Peyer's patch (tissue), 4 donors: ENCODE measurements around the gene UGT1A7. TPM values are rescaled to one million over a fixed set of nuclear protein-coding genes. Genes with fewer than 3 reads are reported as not detected.

Experiments used
- DNase-seq, 3 donors: peaks; one replicate each; pipeline ENCODE4 v3.0.0-alpha.2; 2017 to 2019
- H3K27ac ChIP-seq, 4 donors: fragments of 200-600 bp; sonication (generic); one replicate each; pipeline ENCODE4 v1.5.1; 2016 to 2019
- H3K27me3 ChIP-seq, 2 donors: fragments of 200-600 bp; sonication (generic); one replicate each; pipeline ENCODE4 v1.5.1; 2019
- H3K36me3 ChIP-seq, 3 donors: fragments of 200-600 bp; sonication (generic); one replicate each; pipeline ENCODE4 v1.5.1; 2016 to 2019
- H3K4me1 ChIP-seq, 4 donors: fragments of 200-600 bp; sonication (generic); one replicate each; pipeline ENCODE4 v1.5.1; 2016 to 2019
- H3K4me3 ChIP-seq, 4 donors: fragments of 200-600 bp; sonication (generic); 1 replicate in 3 of 4; 2 replicates in 1 of 4; pipeline ENCODE4 v1.5.1; 2016 to 2019; ENCODE audit warnings: mild to moderate bottlenecking in 1 of 4
- H3K9me3 ChIP-seq, 4 donors: fragments of 200-600 bp; sonication (generic); one replicate each; pipeline ENCODE4 v1.5.1; 2016 to 2019; ENCODE audit warnings: mild to moderate bottlenecking in 1 of 4
- CTCF ChIP-seq, 6 experiments: fragments of 450-650 bp in 4 of 6; fragments of 200-600 bp in 2 of 6; sonication (generic) in 1 of 6; IDR thresholded peaks; one replicate each; pipeline ENCODE4 v1.5.1; 2017 to 2019; ENCODE audit warnings: antibody characterized with exemption in 6 of 6, mild to moderate bottlenecking in 3 of 6, moderate library complexity in 1 of 6
- POLR2A ChIP-seq, 2 donors: fragments of 450-650 bp; IDR thresholded peaks; one replicate each; pipeline ENCODE4 v1.5.1; 2017; ENCODE audit warnings: antibody characterized with exemption in 2 of 2, mild to moderate bottlenecking in 2 of 2, moderate library complexity in 2 of 2
- total RNA-seq, 4 donors: library from RNA; depleted of rRNA; stranded (reverse); fragments of >200 nt; gene quantifications; one replicate each; pipeline ENCODE4 v1.1.0, GENCODE V29; 2016

Gene UGT1A7
- total RNA-seq, 4 donors from 2014 or later: 8.3 to 33.9 (median 25.0) TPM

- no peak for TF ChIP-seq POLR2A (IDR thresholded peaks at IDR 0.05)
- no peak for TF ChIP-seq CTCF (IDR thresholded peaks at IDR 0.05)
- Histone ChIP-seq H3K4me1 (no peaks in the 10 kb centered on the region), H3K4me3 (no peak overlapping the region), H3K27me3 (no peaks in the 10 kb centered on the region), H3K27ac (no peak overlapping the region), H3K36me3 (no peaks in the 10 kb centered on the region), H3K9me3 (no peaks in the 10 kb centered on the region)
- DNase-seq: no peak
Measured at GRCh38 chr2:233779722-233780121, 98.0 kb downstream of the UGT1A7 start.

GRCh38 chr2:233780771-233781170 lies 99.1 kb downstream of the UGT1A7 start:
- Histone ChIP-seq H3K4me3 (no peak overlapping the region), H3K27me3 (no peaks in the 10 kb centered on the region), H3K27ac (no peak overlapping the region), H3K4me1 (no peaks in the 10 kb centered on the region), H3K9me3 (no peaks in the 10 kb centered on the region), H3K36me3 (no peaks in the 10 kb centered on the region)
- no peak for DNase-seq
- no peak for TF ChIP-seq POLR2A (IDR thresholded peaks at IDR 0.05)
- no peak for TF ChIP-seq CTCF (IDR thresholded peaks at IDR 0.05)

- TF ChIP-seq POLR2A (IDR thresholded peaks at IDR 0.05) (no peak), CTCF (IDR thresholded peaks at IDR 0.05) (no peak)
- no peak for DNase-seq
- H3K9me3 ChIP-seq: no peaks in the 10 kb centered on the region
- H3K4me1 ChIP-seq: no peaks in the 10 kb centered on the region
- H3K36me3 ChIP-seq: no peaks in the 10 kb centered on the region
- no peak overlapping the region for H3K27ac ChIP-seq
- H3K27me3 ChIP-seq: no peaks in the 10 kb centered on the region
- no peak overlapping the region for H3K4me3 ChIP-seq
Measured at GRCh38 chr2:233789554-233789953, 107.9 kb downstream of the UGT1A7 start.

- H3K4me1 ChIP-seq: no peaks in the 10 kb centered on the region
- H3K27me3 ChIP-seq: no peaks in the 10 kb centered on the region
- no peak for DNase-seq
- H3K27ac ChIP-seq: no peak overlapping the region
- H3K4me3 ChIP-seq: no peak overlapping the region
- H3K36me3 ChIP-seq: no peaks in the 10 kb centered on the region
- no peaks in the 10 kb centered on the region for H3K9me3 ChIP-seq
- TF ChIP-seq POLR2A (IDR thresholded peaks at IDR 0.05): no peak
- no peak for TF ChIP-seq CTCF (IDR thresholded peaks at IDR 0.05)
Measured at GRCh38 chr2:233791151-233791882, 109.6 kb downstream of the UGT1A7 start.

GRCh38 chr2:233791883-233792329 lies 110.2 kb downstream of the UGT1A7 start:
- no peak overlapping the region for H3K27ac ChIP-seq
- no peaks in the 10 kb centered on the region for H3K9me3 ChIP-seq
- no peak overlapping the region for H3K4me3 ChIP-seq
- DNase-seq: no peak
- H3K27me3 ChIP-seq: no peaks in the 10 kb centered on the region
- H3K36me3 ChIP-seq: no peaks in the 10 kb centered on the region
- no peak for TF ChIP-seq CTCF (IDR thresholded peaks at IDR 0.05)
- no peak for TF ChIP-seq POLR2A (IDR thresholded peaks at IDR 0.05)
- no peaks in the 10 kb centered on the region for H3K4me1 ChIP-seq
